Stimulated activated naive B cell treated with anti-CD40 and anti-IgM and Interleukin-4, amounts not matched to agents 10 μg/mL and 1 μg/mL and 100 μg/mL, for 72 hours (primary cell): ENCODE measurements around the gene SLC35A5.
A peak's percentile ranks its signal among the peaks of the same experiment; 100 is the strongest.

ENCODE experiments used
- ATAC-seq, 2 donors: fragments of 150-1000 bp; cut with Tn5 transposase; replicated peaks; 2 replicates each; pipeline ENCODE4 v1.10.0; 2021; ENCODE audit warnings: moderate library complexity in 1 of 2
- DNase-seq: peaks from one replicate; pipeline ENCODE4 v3.0.0; 2021
- H3K27ac Mint-ChIP-seq: one replicate; pipeline ENCODE4 v1.8.0; 2022; ENCODE audit warnings: mild to moderate bottlenecking, mixed read lengths
- H3K27me3 Mint-ChIP-seq, 2 donors: one replicate each; pipeline ENCODE4 v1.8.0; 2022; ENCODE audit warnings: mixed read lengths in 2 of 2
- H3K36me3 Mint-ChIP-seq, 2 donors: one replicate each; pipeline ENCODE4 v1.8.0; 2022; ENCODE audit warnings: mixed read lengths in 2 of 2, mild to moderate bottlenecking in 1 of 2
- H3K4me1 Mint-ChIP-seq, 2 donors: one replicate each; pipeline ENCODE4 v1.8.0; 2022; ENCODE audit warnings: mixed read lengths in 2 of 2, mild to moderate bottlenecking in 1 of 2
- H3K4me3 Mint-ChIP-seq, 2 donors: one replicate each; pipeline ENCODE4 v1.8.0; 2022; ENCODE audit warnings: mild to moderate bottlenecking in 2 of 2, mixed read lengths in 2 of 2, moderate library complexity in 1 of 2
- H3K9me3 Mint-ChIP-seq, 2 donors: one replicate each; pipeline ENCODE4 v1.8.0; 2022; ENCODE audit warnings: mixed read lengths in 2 of 2, mild to moderate bottlenecking in 1 of 2

The SLC35A5 gene

GRCh38 chr3:112619295-112619694 is 57.5 kb downstream of the SLC35A5 start:
- Mint-ChIP-seq H3K4me3 (no peak overlapping the region), H3K27me3 (peaks cover 0 to 4% of the 10 kb centered on the region in 2 donors), H3K9me3 (peaks cover 0 to 2% of the 10 kb centered on the region in 2 donors), H3K36me3 (no peaks in the 10 kb centered on the region), H3K4me1 (peaks cover 0 to 9% of the 10 kb centered on the region in 2 donors), H3K27ac (no peak overlapping the region)
- peak; percentile 81 for ATAC-seq
- no peak for DNase-seq

- peaks cover 0 to 4% of the 10 kb centered on the region in 2 donors for H3K27me3 Mint-ChIP-seq
- H3K36me3 Mint-ChIP-seq: no peaks in the 10 kb centered on the region
- H3K9me3 Mint-ChIP-seq: peaks cover 0 to 2% of the 10 kb centered on the region in 2 donors
- no peak overlapping the region for H3K27ac Mint-ChIP-seq
- peaks cover 0 to 9% of the 10 kb centered on the region in 2 donors for H3K4me1 Mint-ChIP-seq
- ATAC-seq (no peak), DNase-seq (no peak)
- H3K4me3 Mint-ChIP-seq: no peak overlapping the region
Observed at GRCh38 chr3:112623213-112623612, 61.4 kb downstream of the SLC35A5 start.

- H3K36me3 Mint-ChIP-seq: no peaks in the 10 kb centered on the region
- DNase-seq (no peak), ATAC-seq (no peak)
- H3K9me3 Mint-ChIP-seq: peaks cover 0 to 2% of the 10 kb centered on the region in 2 donors
- peaks cover 0 to 9% of the 10 kb centered on the region in 2 donors for H3K4me1 Mint-ChIP-seq
- peaks cover 0 to 4% of the 10 kb centered on the region in 2 donors for H3K27me3 Mint-ChIP-seq
- no peak overlapping the region for H3K27ac Mint-ChIP-seq
- no peak overlapping the region for H3K4me3 Mint-ChIP-seq
Observed at GRCh38 chr3:112623717-112624116, 61.9 kb downstream of the SLC35A5 start.

GRCh38 chr3:112627419-112627818 is 65.6 kb downstream of the SLC35A5 start:
- Mint-ChIP-seq H3K4me3 (no peak overlapping the region), H3K9me3 (no peaks in the 10 kb centered on the region), H3K27me3 (peaks cover 0 to 4% of the 10 kb centered on the region in 2 donors), H3K27ac (no peak overlapping the region), H3K4me1 (no peaks in the 10 kb centered on the region), H3K36me3 (no peaks in the 10 kb centered on the region)
- no peak for ATAC-seq
- DNase-seq: no peak

GRCh38 chr3:112627919-112628466 is 66.1 kb downstream of the SLC35A5 start:
- DNase-seq (no peak), ATAC-seq (no peak)
- no peak overlapping the region for H3K4me3 Mint-ChIP-seq
- H3K9me3 Mint-ChIP-seq: no peaks in the 10 kb centered on the region
- no peaks in the 10 kb centered on the region for H3K36me3 Mint-ChIP-seq
- H3K4me1 Mint-ChIP-seq: peaks cover 0 to 2% of the 10 kb centered on the region in 2 donors
- H3K27ac Mint-ChIP-seq: no peak overlapping the region
- peaks cover 0 to 4% of the 10 kb centered on the region in 2 donors for H3K27me3 Mint-ChIP-seq

- ATAC-seq (peak; percentile 55 to 73), DNase-seq (no peak)
- H3K9me3 Mint-ChIP-seq: no peaks in the 10 kb centered on the region
- no peak overlapping the region for H3K27ac Mint-ChIP-seq
- peaks cover 3 to 8% of the 10 kb centered on the region in 2 donors for H3K4me1 Mint-ChIP-seq
- no peaks in the 10 kb centered on the region for H3K36me3 Mint-ChIP-seq
- H3K4me3 Mint-ChIP-seq: no peak overlapping the region
- H3K27me3 Mint-ChIP-seq: no peaks in the 10 kb centered on the region
Observed at GRCh38 chr3:112629425-112629824, 67.6 kb downstream of the SLC35A5 start.

- Mint-ChIP-seq H3K4me3 (no peak overlapping the region), H3K27me3 (no peaks in the 10 kb centered on the region), H3K4me1 (peaks cover 5 to 13% of the 10 kb centered on the region in 2 donors), H3K27ac (no peak overlapping the region), H3K36me3 (no peaks in the 10 kb centered on the region), H3K9me3 (no peaks in the 10 kb centered on the region)
- ATAC-seq (no peak), DNase-seq (no peak)
Observed at GRCh38 chr3:112631257-112631656, 69.4 kb downstream of the SLC35A5 start.

- no peaks in the 10 kb centered on the region for H3K9me3 Mint-ChIP-seq
- DNase-seq: no peak
- no peaks in the 10 kb centered on the region for H3K27me3 Mint-ChIP-seq
- ATAC-seq: no peak
- H3K27ac Mint-ChIP-seq: no peak overlapping the region
- H3K36me3 Mint-ChIP-seq: no peaks in the 10 kb centered on the region
- peaks cover 5 to 13% of the 10 kb centered on the region in 2 donors for H3K4me1 Mint-ChIP-seq
- no peak overlapping the region for H3K4me3 Mint-ChIP-seq
Observed at GRCh38 chr3:112632596-112632995, 70.8 kb downstream of the SLC35A5 start.

- DNase-seq (no peak), ATAC-seq (no peak)
- Mint-ChIP-seq H3K4me3 (no peak overlapping the region), H3K36me3 (no peaks in the 10 kb centered on the region), H3K27ac (no peak overlapping the region), H3K4me1 (peaks cover 5 to 13% of the 10 kb centered on the region in 2 donors), H3K9me3 (no peaks in the 10 kb centered on the region), H3K27me3 (no peaks in the 10 kb centered on the region)
Observed at GRCh38 chr3:112633191-112633590, 71.3 kb downstream of the SLC35A5 start.

- ATAC-seq (no peak), DNase-seq (no peak)
- H3K27me3 Mint-ChIP-seq: no peaks in the 10 kb centered on the region
- H3K4me3 Mint-ChIP-seq: no peak overlapping the region
- H3K9me3 Mint-ChIP-seq: no peaks in the 10 kb centered on the region
- H3K4me1 Mint-ChIP-seq: peaks cover 5 to 13% of the 10 kb centered on the region in 2 donors
- H3K36me3 Mint-ChIP-seq: no peaks in the 10 kb centered on the region
- no peak overlapping the region for H3K27ac Mint-ChIP-seq
Observed at GRCh38 chr3:112633757-112634156, 71.9 kb downstream of the SLC35A5 start.

GRCh38 chr3:112634786-112635541 is 73.1 kb downstream of the SLC35A5 start:
- ATAC-seq (peak in 1 of 2 donors; percentile 22), DNase-seq (no peak)
- Mint-ChIP-seq H3K4me1 (peaks cover 5 to 13% of the 10 kb centered on the region in 2 donors), H3K27ac (no peak overlapping the region), H3K9me3 (no peaks in the 10 kb centered on the region), H3K4me3 (no peak overlapping the region), H3K27me3 (no peaks in the 10 kb centered on the region), H3K36me3 (no peaks in the 10 kb centered on the region)
